Measurements from ENCODE around the gene NEK7. TPM values are rescaled to one million over a fixed set of nuclear protein-coding genes. Genes with fewer than 3 reads are reported as not detected.

The NEK7 gene
- total RNA-seq, 6 donors from 2014 or later: 55.3 to 137 (median 112) TPM

GRCh38 chr1:198173832-198174231 lies 17.0 kb downstream of the NEK7 start:
- Histone ChIP-seq H3K27me3 (no peaks in the 10 kb centered on the region), H3K4me1 (peaks cover 50 to 87% (median 67%) of the 10 kb centered on the region in 4 donors), H3K36me3 (no peaks in the 10 kb centered on the region), H3K4me3 (no peak overlapping the region), H3K27ac (no peak overlapping the region), H3K9me3 (no peaks in the 10 kb centered on the region)
- DNase-seq: no peak
- no peak for TF ChIP-seq POLR2AphosphoS5 (IDR thresholded peaks at IDR 0.05)
- no peak for TF ChIP-seq EP300 (IDR thresholded peaks at IDR 0.05)
- TF ChIP-seq CTCF (IDR thresholded peaks at IDR 0.05): no peak
- TF ChIP-seq POLR2A (IDR thresholded peaks at IDR 0.05): no peak
- ATAC-seq (ENCODE audit: low FRiP score in 2 of 2): no peak

- no peaks in the 10 kb centered on the region for H3K27me3 ChIP-seq
- H3K9me3 ChIP-seq: no peaks in the 10 kb centered on the region
- no peak for TF ChIP-seq POLR2AphosphoS5 (IDR thresholded peaks at IDR 0.05)
- TF ChIP-seq POLR2A (IDR thresholded peaks at IDR 0.05): no peak
- no peak for TF ChIP-seq EP300 (IDR thresholded peaks at IDR 0.05)
- TF ChIP-seq CTCF (IDR thresholded peaks at IDR 0.05): no peak
- no peak overlapping the region for H3K4me3 ChIP-seq
- WGBS, 2 donors: 34 to 43% methylated on average over 5 of the region's 5 CpGs
- no peaks in the 10 kb centered on the region for H3K36me3 ChIP-seq
- peaks cover 50 to 85% (median 68%) of the 10 kb centered on the region in 4 donors for H3K4me1 ChIP-seq
- ATAC-seq (ENCODE audit: low FRiP score in 2 of 2) (no peak), DNase-seq (no peak)
- peak overlapping the region in 2 of 4 donors; percentile 32 to 58 for H3K27ac ChIP-seq
Measured at GRCh38 chr1:198174297-198174696, 17.5 kb downstream of the NEK7 start.

GRCh38 chr1:198175423-198176170 lies 18.8 kb downstream of the NEK7 start:
- Histone ChIP-seq H3K4me1 (peaks cover 50 to 86% (median 69%) of the 10 kb centered on the region in 4 donors), H3K4me3 (no peak overlapping the region), H3K27ac (peak overlapping the region in 2 of 4 donors; percentile 45 to 53), H3K36me3 (no peaks in the 10 kb centered on the region), H3K9me3 (no peaks in the 10 kb centered on the region), H3K27me3 (no peaks in the 10 kb centered on the region)
- TF ChIP-seq POLR2A (IDR thresholded peaks at IDR 0.05): no peak
- TF ChIP-seq POLR2AphosphoS5 (IDR thresholded peaks at IDR 0.05): no peak
- no peak for TF ChIP-seq EP300 (IDR thresholded peaks at IDR 0.05)
- DNase-seq: no peak
- WGBS, 2 donors: 46 to 56% methylated on average over 5 of the region's 5 CpGs
- peak in 1 of 2 donors; percentile 38 for ATAC-seq (ENCODE audit: low FRiP score in 2 of 2)

GRCh38 chr1:198176179-198176578 lies 19.4 kb downstream of the NEK7 start:
- DNase-seq (no peak), ATAC-seq (ENCODE audit: low FRiP score in 2 of 2) (no peak)
- Histone ChIP-seq H3K4me1 (peaks cover 50 to 83% (median 67%) of the 10 kb centered on the region in 4 donors), H3K36me3 (no peaks in the 10 kb centered on the region), H3K9me3 (no peaks in the 10 kb centered on the region), H3K4me3 (no peak overlapping the region), H3K27ac (peak overlapping the region in 2 of 4 donors; percentile 45 to 53), H3K27me3 (no peaks in the 10 kb centered on the region)
- no peak for TF ChIP-seq EP300 (IDR thresholded peaks at IDR 0.05)
- no peak for TF ChIP-seq POLR2AphosphoS5 (IDR thresholded peaks at IDR 0.05)
- no peak for TF ChIP-seq CTCF (IDR thresholded peaks at IDR 0.05)
- TF ChIP-seq POLR2A (IDR thresholded peaks at IDR 0.05): no peak
- WGBS, 2 donors: 71 to 92% methylated on average over 1 of the region's 1 CpG

GRCh38 chr1:198177546-198177945 lies 20.7 kb downstream of the NEK7 start:
- Histone ChIP-seq H3K27me3 (no peaks in the 10 kb centered on the region), H3K27ac (peak overlapping the region in 1 of 4 donors; percentile 53), H3K36me3 (no peaks in the 10 kb centered on the region), H3K4me3 (no peak overlapping the region), H3K9me3 (no peaks in the 10 kb centered on the region), H3K4me1 (peaks cover 42 to 76% (median 60%) of the 10 kb centered on the region in 4 donors)
- 36 to 41% methylated on average over 2 of the region's 2 CpGs for WGBS, 2 donors
- TF ChIP-seq EP300 (IDR thresholded peaks at IDR 0.05) (no peak), POLR2A (IDR thresholded peaks at IDR 0.05) (no peak), POLR2AphosphoS5 (IDR thresholded peaks at IDR 0.05) (no peak), CTCF (IDR thresholded peaks at IDR 0.05) (no peak)
- ATAC-seq (ENCODE audit: low FRiP score in 2 of 2) (no peak), DNase-seq (no peak)

Measured in upper lobe of left lung (tissue), 6 donors.